Stimulated activated CD4-positive, alpha-beta T cell treated with anti-CD3 and anti-CD28 coated beads, Interleukin-15, amount 100 ng/mL, for 1 hour (primary cell): ENCODE results near the gene OTOF.

ENCODE experiments used
- DNase-seq, 2 donors: peaks; one replicate each; pipeline ENCODE4 v3.0.0-alpha.2; 2020; ENCODE audit warnings: low read depth in 1 of 2, low spot score in 1 of 2

Gene OTOF

GRCh38 chr2:26454561-26455001, 23.3 kb downstream of the OTOF start:
- DNase-seq, result no peak

DNA sequence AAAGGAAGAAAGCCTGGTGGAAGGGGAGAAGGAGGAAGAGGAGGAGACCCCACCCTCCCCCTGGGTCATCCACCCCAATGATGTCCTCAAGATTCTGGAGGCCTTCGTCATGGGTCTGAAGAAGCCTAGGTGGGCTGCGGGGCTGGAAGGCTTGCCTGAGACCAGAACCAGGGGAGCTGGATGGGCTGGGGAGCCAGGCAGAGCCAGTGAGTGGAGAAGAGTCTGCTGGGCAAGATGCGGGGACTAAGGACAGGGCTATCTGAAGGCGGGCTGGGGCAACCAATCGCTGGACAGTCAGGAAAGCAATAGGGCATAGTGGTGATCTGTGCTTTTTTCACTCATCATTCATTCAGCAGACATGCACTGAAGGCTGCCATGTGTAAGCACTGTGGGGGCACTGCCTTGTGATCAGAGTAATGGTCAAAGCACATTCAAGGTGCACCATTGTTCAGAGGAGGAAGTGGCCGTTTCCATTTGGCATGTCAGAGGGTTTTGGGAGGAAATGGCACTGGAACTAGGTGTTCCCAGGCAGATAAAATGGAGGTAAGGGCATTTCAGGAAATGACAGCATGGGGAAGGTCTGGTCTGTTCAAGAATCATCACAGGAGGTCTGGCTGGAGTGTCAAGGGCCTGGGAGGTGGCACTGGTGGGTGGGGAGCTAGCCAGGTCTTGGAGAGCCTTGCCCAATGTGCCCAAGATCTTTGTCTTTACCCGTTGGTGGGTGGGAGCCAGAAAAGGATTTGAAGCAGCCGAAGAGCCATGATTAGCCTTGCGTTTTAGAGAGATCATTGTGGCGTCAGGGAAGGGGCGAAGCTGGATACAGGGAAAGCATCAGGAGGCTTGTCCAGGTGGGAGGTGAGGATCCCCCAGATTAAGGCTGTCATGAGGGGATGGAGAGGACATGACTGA, 24.2 kb downstream of the OTOF start:
- DNase-seq, result no peak

- no peak for DNase-seq
Measured at GRCh38 chr2:26451700-26452099, 26.2 kb downstream of the OTOF start.

DNA sequence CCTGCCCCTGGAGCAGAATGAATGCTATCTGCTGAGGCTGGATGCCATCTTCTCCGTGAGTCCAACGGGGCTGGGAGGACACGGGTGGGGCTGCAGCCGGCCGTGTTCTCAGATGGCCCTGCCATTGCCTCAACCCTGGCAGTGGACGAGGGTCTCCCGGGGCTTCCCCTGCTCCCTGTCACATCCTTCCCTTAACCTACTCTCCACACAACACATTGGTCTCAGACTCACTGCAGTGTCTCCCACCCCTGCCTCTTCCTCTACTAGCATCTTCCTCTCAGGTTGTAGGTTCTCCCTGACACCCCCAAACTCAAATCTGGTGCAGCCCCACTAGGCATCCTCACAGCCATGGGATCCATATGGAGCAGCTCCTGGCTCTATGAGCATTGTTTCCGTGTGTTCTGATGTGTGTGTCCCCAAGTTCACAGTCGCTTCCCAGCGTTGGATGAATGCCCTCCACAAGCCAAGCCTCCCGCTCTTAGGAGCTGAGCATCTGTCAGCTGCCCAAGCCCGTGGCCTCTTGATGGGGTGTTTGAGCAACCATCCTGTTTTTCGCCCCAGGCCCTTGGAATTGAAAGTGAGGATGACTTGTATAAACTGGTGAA, 27.8 kb downstream of the OTOF start:
- DNase-seq, result no peak

DNA sequence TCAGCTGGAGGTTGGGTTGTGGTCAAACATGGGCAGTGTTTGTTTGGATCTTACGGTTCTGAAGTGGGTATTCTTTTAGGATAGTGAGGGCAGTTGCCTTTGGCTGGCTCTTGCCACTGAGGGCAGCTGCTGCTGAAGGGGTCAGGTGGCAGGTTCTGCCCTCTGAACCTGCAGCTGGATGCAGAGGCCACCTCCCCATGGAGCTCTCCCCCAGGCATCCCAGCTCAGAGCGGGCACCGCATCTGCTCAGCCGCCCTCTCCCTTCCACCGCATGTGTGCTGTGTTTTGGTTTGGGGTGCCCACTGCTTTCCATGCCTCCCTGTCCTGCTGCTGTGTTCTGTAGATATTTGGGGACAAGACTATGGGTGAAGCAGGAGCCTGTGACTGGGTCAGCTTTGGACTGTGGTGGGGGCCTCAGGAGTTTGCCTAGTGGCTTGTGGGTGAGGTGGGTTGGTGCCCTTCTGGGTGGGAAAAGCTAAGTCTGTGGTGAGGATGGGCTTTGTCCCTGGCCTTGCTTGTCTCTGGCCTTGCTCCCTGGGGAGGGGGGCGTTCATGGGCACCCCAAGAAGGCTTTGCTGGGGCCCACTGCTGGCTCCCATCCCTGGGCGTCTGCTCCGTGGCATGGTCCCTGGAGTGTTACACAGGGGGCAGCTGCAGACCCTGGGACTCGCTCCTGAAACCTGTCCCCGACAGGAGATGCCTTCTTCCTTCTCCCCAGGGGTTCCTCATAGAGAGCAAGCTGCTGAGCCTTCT, 28.5 kb downstream of the OTOF start:
- no peak for DNase-seq

- DNase-seq, result no peak
Measured at GRCh38 chr2:26448651-26449050, 29.3 kb downstream of the OTOF start.

DNA sequence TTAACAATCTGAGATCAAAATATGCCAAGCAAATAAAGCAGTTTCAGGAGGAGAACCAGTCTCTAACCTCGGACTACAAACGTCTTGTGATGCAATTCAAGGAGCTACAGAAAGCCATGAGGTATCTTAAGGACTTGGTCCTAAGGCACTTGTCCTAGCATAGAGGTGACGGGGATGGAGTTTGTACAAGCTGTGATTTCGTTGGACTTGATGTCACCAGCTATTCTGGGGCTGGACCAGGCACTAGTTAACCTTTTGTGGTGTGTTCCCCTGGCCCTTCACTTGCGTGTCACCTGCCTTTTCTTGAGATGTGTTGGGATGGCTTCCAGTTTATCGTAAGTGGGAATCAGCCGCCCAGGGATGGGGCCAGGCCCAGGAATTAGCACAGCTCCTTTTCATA, 33.7 kb downstream of the OTOF start:
- no peak for DNase-seq

GRCh38 chr2:26442707-26443106, 35.2 kb downstream of the OTOF start:
- no peak for DNase-seq

DNA sequence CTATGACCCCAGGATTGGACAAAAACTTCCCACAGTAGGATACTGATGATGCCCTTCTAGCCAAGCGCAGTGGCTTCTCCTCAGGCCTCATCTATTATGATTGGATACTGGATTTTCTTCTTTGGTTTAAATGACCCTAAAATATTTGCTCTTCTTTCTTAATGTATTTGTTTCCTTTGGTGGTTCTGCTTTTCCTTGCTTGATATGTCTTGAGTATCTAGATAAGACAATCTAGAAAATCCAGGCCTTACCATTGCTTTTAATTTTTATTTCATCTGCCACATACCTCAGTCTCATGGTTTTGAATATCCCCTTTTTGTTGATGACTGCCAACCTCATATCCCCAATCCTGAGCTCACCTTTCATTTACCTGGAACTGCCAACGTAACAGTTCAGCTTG, 35.6 kb downstream of the OTOF start:
- DNase-seq, result no peak

DNA sequence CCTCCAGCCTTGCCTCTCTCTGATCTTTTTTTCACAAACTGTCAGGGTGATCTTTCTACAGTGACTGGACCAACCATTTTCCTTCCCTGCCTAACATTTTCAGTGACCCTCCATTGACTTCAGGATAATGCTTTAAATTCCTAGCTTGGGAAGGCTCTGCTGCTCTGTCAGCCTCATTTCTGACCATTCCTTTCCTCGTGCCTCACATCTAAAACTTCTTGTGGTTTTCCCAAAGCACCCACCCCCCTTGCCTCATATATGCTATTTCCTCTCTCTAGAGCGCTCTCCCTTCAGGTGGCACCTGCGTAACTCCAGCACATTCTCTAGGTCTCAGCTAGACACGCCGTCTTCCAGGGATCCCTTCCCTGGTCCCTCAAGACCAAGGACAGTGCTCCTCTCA, 39.0 kb downstream of the OTOF start:
- DNase-seq, result no peak

DNA sequence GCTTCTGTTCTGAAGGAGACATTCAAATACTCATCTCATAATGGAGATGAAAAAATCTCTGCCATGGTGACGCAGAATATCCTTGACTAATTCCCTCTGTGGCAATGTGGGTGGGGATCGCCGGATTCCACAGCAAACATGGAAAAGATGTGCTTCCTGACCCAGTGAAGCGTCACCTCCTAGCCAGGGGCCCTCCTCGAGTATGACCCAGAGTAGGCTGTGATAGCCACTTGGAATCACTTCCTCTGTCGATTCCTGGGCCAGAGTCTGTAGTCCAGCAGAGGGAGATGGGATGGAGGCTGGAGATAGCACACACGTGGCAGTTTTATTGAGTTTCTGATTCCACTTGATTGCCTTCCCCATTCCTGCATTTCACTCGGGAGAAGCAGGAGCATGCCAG, 39.4 kb downstream of the OTOF start:
- DNase-seq, result no peak

GRCh38 chr2:26435106-26435505, 42.8 kb downstream of the OTOF start:
- no peak for DNase-seq

- DNase-seq, result no peak
Measured at GRCh38 chr2:26432859-26433258, 45.1 kb downstream of the OTOF start.

DNA sequence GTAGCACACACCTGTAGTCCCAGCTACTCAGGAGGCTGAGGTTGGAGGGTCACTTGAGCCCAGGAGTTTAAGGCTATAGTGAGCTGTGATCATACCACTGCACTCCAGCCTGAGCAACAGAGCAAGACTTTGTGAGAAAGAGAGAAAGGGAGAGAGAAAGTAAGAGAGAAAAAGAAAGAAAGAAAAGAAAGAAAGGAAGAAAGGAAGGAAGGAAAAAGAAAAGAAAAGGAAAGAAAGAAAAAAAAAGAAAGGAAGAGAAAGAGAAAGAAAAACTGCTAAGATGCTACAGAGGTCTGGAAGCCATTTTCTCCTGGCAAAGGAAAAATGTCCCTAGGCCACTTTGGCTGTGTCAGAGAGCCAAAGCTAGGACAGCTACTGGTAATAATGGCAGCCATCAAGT, 45.6 kb downstream of the OTOF start:
- DNase-seq, result no peak

GRCh38 chr2:26430826-26431225, 47.1 kb downstream of the OTOF start:
- DNase-seq, result no peak

DNA sequence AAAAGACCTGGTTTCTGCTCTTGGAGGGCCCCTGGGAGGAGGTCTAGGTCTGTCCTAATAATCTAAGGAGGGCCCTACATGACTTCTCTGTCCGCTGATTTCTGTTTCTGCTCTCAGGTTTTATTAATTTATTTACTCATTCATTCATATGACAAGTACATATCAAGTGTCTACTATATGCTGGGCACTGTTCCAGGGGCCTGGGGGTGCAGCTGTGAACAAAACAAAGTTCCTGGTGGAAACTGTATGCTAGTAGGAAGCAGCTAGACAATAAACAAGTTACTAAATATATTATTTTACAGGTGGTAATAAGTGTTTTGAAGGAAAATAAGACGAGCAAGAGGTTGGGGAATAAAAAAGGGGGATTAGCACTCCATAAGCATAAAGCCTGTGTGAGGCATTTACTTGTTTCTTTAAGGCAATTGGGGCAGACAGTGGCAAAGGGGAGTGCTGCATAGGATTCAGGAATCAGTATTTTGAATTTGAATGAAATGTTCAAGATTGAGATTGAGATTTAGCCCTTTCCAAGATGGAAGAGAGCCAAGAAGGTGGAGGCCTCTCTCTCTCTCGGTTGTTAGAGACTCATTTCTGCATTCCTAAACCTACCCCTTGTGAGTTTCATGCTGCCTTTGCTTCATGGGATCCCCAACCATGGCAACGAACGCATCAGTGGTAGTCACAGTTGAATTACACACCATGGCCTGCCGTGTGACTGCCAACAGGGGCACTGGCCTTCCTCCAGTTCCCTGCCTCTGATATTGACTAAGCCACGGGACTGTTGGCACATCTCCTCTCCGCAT, 47.9 kb downstream of the OTOF start:
- DNase-seq, result no peak

DNA sequence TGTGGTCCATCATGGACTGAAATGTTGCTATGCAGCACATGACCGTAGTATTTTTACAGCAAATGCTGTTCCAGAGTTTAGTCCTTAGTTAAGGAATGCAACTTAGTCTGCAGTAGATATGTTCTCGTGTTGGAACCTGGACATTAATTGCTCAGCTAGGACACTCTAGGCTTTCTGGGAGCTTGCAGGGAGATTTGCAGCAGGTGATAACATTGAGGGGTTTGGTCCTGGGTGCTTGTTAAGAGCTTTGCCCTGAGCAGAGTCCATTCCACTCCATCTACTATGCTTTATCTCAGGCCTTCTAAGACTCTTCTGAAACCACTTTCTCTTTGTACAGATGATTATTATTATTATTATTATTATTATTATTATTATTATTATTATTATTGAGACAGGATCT, 49.1 kb downstream of the OTOF start:
- no peak for DNase-seq

GRCh38 chr2:26424221-26424620, 53.7 kb downstream of the OTOF start:
- DNase-seq, result no peak

- no peak for DNase-seq
Measured at GRCh38 chr2:26423750-26424149, 54.2 kb downstream of the OTOF start.

DNA sequence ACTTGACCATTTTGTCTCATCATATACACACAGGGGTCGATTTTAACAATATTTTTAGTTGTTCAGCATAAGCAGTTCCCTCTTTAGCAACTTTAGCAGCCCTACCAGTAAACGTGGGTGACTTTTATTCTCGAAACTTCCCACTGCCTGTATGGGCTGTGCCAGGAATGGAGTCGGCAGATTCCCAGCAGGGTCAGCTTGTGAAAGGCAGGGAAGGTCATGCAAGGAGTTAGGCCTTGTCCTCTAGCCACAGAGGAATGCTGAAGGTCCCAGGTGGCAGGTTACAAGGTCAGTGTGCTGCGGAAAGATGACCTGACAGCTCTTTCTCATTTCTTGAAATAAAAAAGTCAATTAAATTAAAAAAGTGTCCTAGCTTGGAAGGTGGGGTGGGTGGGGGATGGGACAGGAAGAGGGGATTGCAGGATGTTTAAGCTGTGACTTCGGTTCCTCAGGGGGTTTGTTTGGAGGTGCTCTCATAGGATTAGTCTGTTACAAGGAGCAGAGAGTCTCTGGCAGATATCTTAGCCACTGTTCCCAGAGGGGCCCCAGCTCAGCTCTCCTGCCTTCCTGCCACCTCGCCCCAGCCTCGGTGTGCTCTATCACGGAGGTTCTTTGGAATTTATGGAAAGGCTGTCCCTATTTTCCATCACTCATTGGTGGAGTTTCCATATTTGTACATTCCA, 54.8 kb downstream of the OTOF start:
- DNase-seq, result no peak

DNA sequence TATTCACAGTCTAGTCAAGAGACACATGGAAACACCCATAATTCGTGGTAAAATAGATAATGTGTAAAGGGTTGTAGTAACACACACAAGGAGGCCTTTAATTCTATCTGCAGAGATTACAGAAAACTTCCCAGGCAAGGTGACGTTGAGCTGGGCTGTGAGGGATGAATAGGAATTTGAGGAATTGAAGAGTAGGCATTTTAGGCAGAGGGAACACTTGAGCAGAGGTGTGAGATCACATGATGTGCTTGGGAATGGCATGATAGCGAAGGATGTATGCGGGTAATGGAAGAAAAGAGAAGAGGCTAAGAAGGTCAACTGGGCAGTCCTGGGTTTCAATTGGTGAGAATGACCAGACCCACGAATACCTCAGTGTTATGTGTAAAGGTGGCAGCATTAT, 56.0 kb downstream of the OTOF start:
- no peak for DNase-seq
